K562 treated with DMSO at 1 percent for 24 hours (cell line): ENCODE measurements around the gene SYNPO2. TPM values are rescaled to one million over a fixed set of nuclear protein-coding genes. Genes with fewer than 3 reads are reported as not detected.

ENCODE experiments used
- total RNA-seq: library from RNA; unstranded; fragments of 300-600 nt; gene quantifications from 2 replicates; pipeline ENCODE4 v1.2.3, GENCODE V29; 2022; ENCODE audit warnings: low read depth; ENCODE audit not compliant: insufficient read depth

SYNPO2 gene, protein sequence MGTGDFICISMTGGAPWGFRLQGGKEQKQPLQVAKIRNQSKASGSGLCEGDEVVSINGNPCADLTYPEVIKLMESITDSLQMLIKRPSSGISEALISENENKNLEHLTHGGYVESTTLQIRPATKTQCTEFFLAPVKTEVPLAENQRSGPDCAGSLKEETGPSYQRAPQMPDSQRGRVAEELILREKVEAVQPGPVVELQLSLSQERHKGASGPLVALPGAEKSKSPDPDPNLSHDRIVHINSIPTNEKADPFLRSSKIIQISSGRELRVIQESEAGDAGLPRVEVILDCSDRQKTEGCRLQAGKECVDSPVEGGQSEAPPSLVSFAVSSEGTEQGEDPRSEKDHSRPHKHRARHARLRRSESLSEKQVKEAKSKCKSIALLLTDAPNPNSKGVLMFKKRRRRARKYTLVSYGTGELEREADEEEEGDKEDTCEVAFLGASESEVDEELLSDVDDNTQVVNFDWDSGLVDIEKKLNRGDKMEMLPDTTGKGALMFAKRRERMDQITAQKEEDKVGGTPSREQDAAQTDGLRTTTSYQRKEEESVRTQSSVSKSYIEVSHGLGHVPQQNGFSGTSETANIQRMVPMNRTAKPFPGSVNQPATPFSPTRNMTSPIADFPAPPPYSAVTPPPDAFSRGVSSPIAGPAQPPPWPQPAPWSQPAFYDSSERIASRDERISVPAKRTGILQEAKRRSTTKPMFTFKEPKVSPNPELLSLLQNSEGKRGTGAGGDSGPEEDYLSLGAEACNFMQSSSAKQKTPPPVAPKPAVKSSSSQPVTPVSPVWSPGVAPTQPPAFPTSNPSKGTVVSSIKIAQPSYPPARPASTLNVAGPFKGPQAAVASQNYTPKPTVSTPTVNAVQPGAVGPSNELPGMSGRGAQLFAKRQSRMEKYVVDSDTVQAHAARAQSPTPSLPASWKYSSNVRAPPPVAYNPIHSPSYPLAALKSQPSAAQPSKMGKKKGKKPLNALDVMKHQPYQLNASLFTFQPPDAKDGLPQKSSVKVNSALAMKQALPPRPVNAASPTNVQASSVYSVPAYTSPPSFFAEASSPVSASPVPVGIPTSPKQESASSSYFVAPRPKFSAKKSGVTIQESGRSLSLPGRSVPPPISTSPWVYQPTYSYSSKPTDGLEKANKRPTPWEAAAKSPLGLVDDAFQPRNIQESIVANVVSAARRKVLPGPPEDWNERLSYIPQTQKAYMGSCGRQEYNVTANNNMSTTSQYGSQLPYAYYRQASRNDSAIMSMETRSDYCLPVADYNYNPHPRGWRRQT
- total RNA-seq: 0.19 and 0.20 TPM in 2 replicates

DNA sequence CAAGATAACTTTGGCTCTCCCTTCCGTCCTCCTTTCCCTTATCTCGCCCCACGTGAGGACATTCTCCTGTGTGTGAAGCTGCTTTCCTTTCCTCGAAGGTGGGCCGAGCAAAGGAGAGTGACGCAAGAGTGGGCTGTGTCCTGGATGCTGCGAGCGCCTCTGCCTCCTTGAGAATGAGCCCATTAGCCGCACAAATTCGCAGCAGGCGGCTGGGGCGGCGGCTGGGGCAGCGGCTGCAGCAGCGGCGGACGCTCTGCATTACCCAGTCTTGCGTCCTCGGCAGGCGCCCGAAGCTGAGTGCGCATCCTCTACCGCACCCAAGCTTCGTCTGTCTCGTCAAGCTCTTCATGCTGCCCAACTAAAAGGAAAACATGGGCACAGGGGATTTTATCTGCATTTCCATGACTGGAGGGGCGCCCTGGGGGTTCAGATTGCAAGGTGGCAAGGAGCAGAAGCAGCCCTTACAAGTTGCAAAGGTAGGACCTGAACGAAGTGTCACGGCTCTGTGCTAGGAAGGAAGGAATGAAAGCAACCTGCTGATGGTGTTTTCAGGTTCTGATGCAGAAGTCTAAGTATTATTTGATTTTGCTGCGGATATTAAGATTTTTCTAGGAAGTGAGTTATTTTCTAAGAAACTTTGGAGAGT is at the start of gene SYNPO2:
SYNPO2 (plus strand) TSS at position 189 of the 646 bp plus-strand sequence; CDS start at position 372, 183 bp downstream.

Other genes with a start within 250 kb of the SYNPO2 start
- 7.3 and 12.0 TPM in 2 replicates for gene METTL14, start 203.5 kb upstream of the SYNPO2 start, total RNA-seq
- 28.4 and 30.7 TPM in 2 replicates for gene SEC24D, start 52.7 kb upstream of the SYNPO2 start, total RNA-seq
- gene MYOZ2, start 247.0 kb downstream of the SYNPO2 start, total RNA-seq: not detected in 2 replicates